ENCODE data around the gene GRIN2A. TPM values are rescaled to one million over a fixed set of nuclear protein-coding genes. Genes with fewer than 3 reads are reported as not detected.

The GRIN2A gene
- total and polyA plus RNA-seq, 2 experiments from 2014 or later = not detected

DNA sequence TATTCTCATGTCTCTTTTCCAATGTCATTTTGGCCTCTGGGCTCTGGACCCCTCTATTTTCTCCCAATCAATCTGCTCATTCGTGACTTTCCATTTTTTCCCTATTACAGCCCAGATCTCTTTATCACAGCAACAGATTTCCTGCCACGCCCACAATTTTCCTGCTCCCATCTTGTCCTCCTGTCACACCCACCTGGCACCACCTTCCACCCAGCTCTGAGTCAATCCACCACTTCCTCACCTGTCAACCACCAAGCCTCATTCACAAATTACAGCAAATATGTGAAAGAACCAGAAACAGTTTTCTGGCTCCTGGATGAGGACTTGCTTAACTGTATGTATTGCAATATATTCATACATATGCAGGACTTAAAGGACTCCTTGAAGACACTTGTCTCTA, 311.3 kb downstream of the GRIN2A start:
- Histone ChIP-seq H3K9me3 (ENCODE audit: low read depth) (no peaks in the 10 kb centered on the region), H3K79me2 (ENCODE audit: insufficient read depth) (no peaks in the 10 kb centered on the region), H3K4me3 (no peak overlapping the region), H3K36me3 (ENCODE audit: low read depth) (no peaks in the 10 kb centered on the region), H3K9me2 (ENCODE audit: insufficient read depth) (no peaks in the 10 kb centered on the region), H4K20me1 (ENCODE audit: insufficient read depth) (no peaks in the 10 kb centered on the region), H3K9ac (no peak overlapping the region), H3K27me3 (replicated peaks; ENCODE audit: insufficient read depth) (no peaks in the 10 kb centered on the region), H3K4me2 (ENCODE audit: unreplicated experiment) (no peak overlapping the region), H2AFZ (no peak overlapping the region), H3K4me1 (ENCODE audit: insufficient read depth) (no peaks in the 10 kb centered on the region), H3F3A (ENCODE audit: insufficient read depth) (no peaks in the 10 kb centered on the region), H3K27ac (no peak overlapping the region)
- in situ Hi-C loops (cut with MboI) = no loop called here
- WGBS, 2 experiments (ENCODE audit: low coverage in 1 of 2, low lambda C conversion rate in 2 of 2, missing lambda C conversion rate in 2 of 2) = 26 to 35% methylated on average over 2 of the region's 2 CpGs
- DNase-seq = no peak
- no peak for TF ChIP-seq EZH2 (IDR thresholded peaks at IDR 0.05; ENCODE audit: insufficient read depth, poor library complexity, severe bottlenecking)
- TF ChIP-seq EZH2phosphoT487 (IDR thresholded peaks at IDR 0.05; ENCODE audit: insufficient read depth, low read depth) = no peak

DNA sequence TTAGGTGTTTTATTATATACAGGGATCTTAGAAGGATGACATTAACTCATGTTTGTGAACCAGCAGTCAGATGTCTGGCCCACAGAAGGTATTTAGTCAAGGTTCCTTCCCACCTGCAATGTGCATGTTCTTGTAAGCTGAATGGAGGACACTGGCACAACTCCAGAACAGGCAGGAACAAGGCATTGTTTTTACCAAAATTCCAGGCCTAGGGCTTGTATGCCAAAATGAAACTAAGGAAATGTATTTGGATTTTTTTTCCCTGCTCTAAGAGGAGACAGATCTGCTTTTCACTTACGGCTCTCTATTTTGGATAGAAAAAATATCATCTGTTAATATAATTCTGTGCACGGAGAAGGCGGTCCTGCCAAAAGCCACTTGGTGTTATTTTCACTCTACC, 312.5 kb downstream of the GRIN2A start:
- H2AFZ ChIP-seq = no peak overlapping the region
- no peaks in the 10 kb centered on the region for H4K20me1 ChIP-seq (ENCODE audit: insufficient read depth)
- H3K27ac ChIP-seq = no peak overlapping the region
- H3K4me1 ChIP-seq (ENCODE audit: insufficient read depth) = no peaks in the 10 kb centered on the region
- TF ChIP-seq EZH2 (IDR thresholded peaks at IDR 0.05; ENCODE audit: insufficient read depth, poor library complexity, severe bottlenecking) (no peak), EZH2phosphoT487 (IDR thresholded peaks at IDR 0.05; ENCODE audit: insufficient read depth, low read depth) (no peak)
- 39 to 47% methylated on average over 3 of the region's 3 CpGs for WGBS, 2 experiments (ENCODE audit: low coverage in 1 of 2, low lambda C conversion rate in 2 of 2, missing lambda C conversion rate in 2 of 2)
- no peak overlapping the region for H3K4me3 ChIP-seq
- no peaks in the 10 kb centered on the region for H3K36me3 ChIP-seq (ENCODE audit: low read depth)
- in situ Hi-C loops (cut with MboI) = no loop called here
- H3K79me2 ChIP-seq (ENCODE audit: insufficient read depth) = no peaks in the 10 kb centered on the region
- no peak for DNase-seq
- H3K9me3 ChIP-seq (ENCODE audit: low read depth) = no peaks in the 10 kb centered on the region
- no peaks in the 10 kb centered on the region for H3F3A ChIP-seq (ENCODE audit: insufficient read depth)
- no peaks in the 10 kb centered on the region for H3K9me2 ChIP-seq (ENCODE audit: insufficient read depth)
- no peaks in the 10 kb centered on the region for H3K27me3 ChIP-seq (replicated peaks; ENCODE audit: insufficient read depth)
- no peak overlapping the region for H3K9ac ChIP-seq
- no peak overlapping the region for H3K4me2 ChIP-seq (ENCODE audit: unreplicated experiment)

DNA sequence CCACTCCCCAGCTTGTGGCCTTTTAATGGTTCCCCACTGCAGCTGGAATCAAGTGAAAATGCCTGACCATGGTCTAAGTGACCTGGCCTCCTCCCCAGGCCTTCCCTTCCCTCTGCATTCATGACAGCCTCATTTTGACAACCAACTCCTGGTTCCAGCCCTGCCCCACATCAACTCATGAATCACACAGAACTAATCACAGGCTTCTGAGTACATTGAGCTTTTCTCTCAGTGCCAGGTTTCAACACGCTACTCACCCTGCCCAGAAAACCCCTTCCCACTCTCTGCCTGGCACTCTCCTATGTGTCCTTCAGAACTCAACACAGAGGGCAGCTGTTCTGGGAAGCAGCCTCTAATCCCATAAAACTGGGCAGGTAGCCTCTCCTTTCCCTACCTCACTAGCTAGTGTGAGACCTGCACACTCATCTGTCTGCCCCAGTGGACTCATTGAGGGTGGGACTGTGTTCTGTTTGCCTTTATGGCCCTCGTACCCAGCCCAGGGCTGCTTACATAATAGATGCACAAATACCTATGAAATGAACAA, 313.6 kb downstream of the GRIN2A start:
- Histone ChIP-seq H3K9ac (no peak overlapping the region), H2AFZ (no peak overlapping the region), H3F3A (ENCODE audit: insufficient read depth) (no peaks in the 10 kb centered on the region), H3K36me3 (ENCODE audit: low read depth) (no peaks in the 10 kb centered on the region), H3K9me3 (ENCODE audit: low read depth) (no peaks in the 10 kb centered on the region), H3K4me1 (ENCODE audit: insufficient read depth) (no peaks in the 10 kb centered on the region), H3K27ac (no peak overlapping the region), H3K4me3 (no peak overlapping the region), H4K20me1 (ENCODE audit: insufficient read depth) (no peaks in the 10 kb centered on the region), H3K9me2 (ENCODE audit: insufficient read depth) (no peaks in the 10 kb centered on the region), H3K27me3 (replicated peaks; ENCODE audit: insufficient read depth) (no peaks in the 10 kb centered on the region), H3K4me2 (ENCODE audit: unreplicated experiment) (no peak overlapping the region), H3K79me2 (ENCODE audit: insufficient read depth) (no peaks in the 10 kb centered on the region)
- 25 to 32% methylated on average over 2 of the region's 2 CpGs for WGBS, 2 experiments (ENCODE audit: low coverage in 1 of 2, low lambda C conversion rate in 2 of 2, missing lambda C conversion rate in 2 of 2)
- TF ChIP-seq EZH2phosphoT487 (IDR thresholded peaks at IDR 0.05; ENCODE audit: insufficient read depth, low read depth) (no peak), EZH2 (IDR thresholded peaks at IDR 0.05; ENCODE audit: insufficient read depth, poor library complexity, severe bottlenecking) (no peak)
- in situ Hi-C loops (cut with MboI) = no loop called here
- no peak for DNase-seq

DNA sequence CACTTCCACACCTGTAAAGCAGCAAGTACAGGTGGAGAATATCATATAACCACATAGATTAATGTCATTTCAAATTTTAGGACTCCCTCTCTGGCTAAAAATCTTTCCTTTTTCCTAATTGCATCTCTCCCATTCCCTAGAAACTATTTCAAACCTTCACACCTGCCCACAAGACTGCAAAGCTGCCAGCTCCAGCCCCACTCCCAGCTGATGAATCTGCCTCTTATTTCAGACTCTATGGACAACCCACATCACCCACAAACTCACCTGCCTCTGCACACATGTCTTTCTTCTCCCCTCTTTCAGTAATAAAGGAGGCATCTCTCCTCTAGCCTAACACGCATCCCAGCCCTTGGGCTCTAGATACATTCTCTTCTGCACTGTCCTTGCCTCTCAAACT, 315.1 kb downstream of the GRIN2A start:
- TF ChIP-seq EZH2 (IDR thresholded peaks at IDR 0.05; ENCODE audit: insufficient read depth, poor library complexity, severe bottlenecking) (no peak), EZH2phosphoT487 (IDR thresholded peaks at IDR 0.05; ENCODE audit: insufficient read depth, low read depth) (no peak)
- in situ Hi-C loops (cut with MboI) = no loop called here

DNA sequence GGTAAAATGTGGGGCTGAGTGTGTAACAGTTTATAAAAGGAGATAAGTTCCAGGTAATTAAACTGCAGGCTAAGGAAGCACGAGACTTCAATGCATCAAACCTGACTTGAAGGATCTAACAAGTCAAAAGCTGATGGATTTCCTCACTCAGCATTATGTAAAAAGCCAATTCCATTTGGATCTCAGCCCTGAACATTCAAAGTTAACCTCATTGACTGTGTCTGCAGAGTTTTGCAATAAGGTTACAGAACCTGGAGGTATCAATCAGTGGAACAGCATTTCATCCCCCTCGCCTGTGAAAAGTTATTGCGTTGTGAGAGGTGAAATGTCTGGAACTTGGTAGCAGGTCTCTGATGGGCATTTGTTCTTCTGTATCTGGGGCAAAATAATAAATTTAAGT, 317.8 kb downstream of the GRIN2A start:
- Histone ChIP-seq H3K27me3 (replicated peaks; ENCODE audit: insufficient read depth) (no peaks in the 10 kb centered on the region), H4K20me1 (ENCODE audit: insufficient read depth) (no peaks in the 10 kb centered on the region), H2AFZ (no peak overlapping the region), H3K36me3 (ENCODE audit: low read depth) (no peaks in the 10 kb centered on the region), H3K27ac (no peak overlapping the region), H3K9ac (no peak overlapping the region), H3K4me3 (no peak overlapping the region), H3K79me2 (ENCODE audit: insufficient read depth) (no peaks in the 10 kb centered on the region), H3K4me2 (ENCODE audit: unreplicated experiment) (no peak overlapping the region), H3K9me3 (ENCODE audit: low read depth) (no peaks in the 10 kb centered on the region), H3F3A (ENCODE audit: insufficient read depth) (no peaks in the 10 kb centered on the region), H3K9me2 (ENCODE audit: insufficient read depth) (no peaks in the 10 kb centered on the region), H3K4me1 (ENCODE audit: insufficient read depth) (no peaks in the 10 kb centered on the region)
- TF ChIP-seq EZH2 (IDR thresholded peaks at IDR 0.05; ENCODE audit: insufficient read depth, poor library complexity, severe bottlenecking) = no peak
- no peak for TF ChIP-seq EZH2phosphoT487 (IDR thresholded peaks at IDR 0.05; ENCODE audit: insufficient read depth, low read depth)
- in situ Hi-C loops (cut with MboI) = no loop called here
- WGBS, 2 experiments (ENCODE audit: low coverage in 1 of 2, low lambda C conversion rate in 2 of 2, missing lambda C conversion rate in 2 of 2) = 31 to 35% methylated on average over 3 of the region's 3 CpGs
- no peak for DNase-seq

More for the DNA sequence above, 315.1 kb downstream of the GRIN2A start:
- H3K4me3 ChIP-seq = no peak overlapping the region
- no peaks in the 10 kb centered on the region for H3K36me3 ChIP-seq (ENCODE audit: low read depth)
- no peak overlapping the region for H2AFZ ChIP-seq
- no peaks in the 10 kb centered on the region for H3K79me2 ChIP-seq (ENCODE audit: insufficient read depth)
- no peaks in the 10 kb centered on the region for H3K9me2 ChIP-seq (ENCODE audit: insufficient read depth)
- no peak overlapping the region for H3K9ac ChIP-seq
- H3K9me3 ChIP-seq (ENCODE audit: low read depth) = no peaks in the 10 kb centered on the region
- no peaks in the 10 kb centered on the region for H3F3A ChIP-seq (ENCODE audit: insufficient read depth)
- H3K27ac ChIP-seq = no peak overlapping the region
- H3K4me1 ChIP-seq (ENCODE audit: insufficient read depth) = no peaks in the 10 kb centered on the region
- no peak overlapping the region for H3K4me2 ChIP-seq (ENCODE audit: unreplicated experiment)
- H3K27me3 ChIP-seq (replicated peaks; ENCODE audit: insufficient read depth) = no peaks in the 10 kb centered on the region
- no peaks in the 10 kb centered on the region for H4K20me1 ChIP-seq (ENCODE audit: insufficient read depth)
- no peak for DNase-seq
- WGBS, 2 experiments (ENCODE audit: low coverage in 1 of 2, low lambda C conversion rate in 2 of 2, missing lambda C conversion rate in 2 of 2) = 22 to 33% methylated on average over 1 of the region's 1 CpG

All from GM23248 (cell line).